GM21576 (cell line): Measurements from ENCODE around the gene TCERG1L.

Source experiments
- ATAC-seq: cut with Tn5 transposase; IDR thresholded peaks from one replicate; pipeline ENCODE4 v1.9.1; 2021; ENCODE audit warnings: mild to moderate bottlenecking, moderate library complexity; ENCODE audit not compliant: unreplicated experiment

The TCERG1L gene

GRCh38 chr10:131056091-131056579 is 255.4 kb downstream of the TCERG1L start:
- no peak for ATAC-seq

- no peak for ATAC-seq
Observed at GRCh38 chr10:131055437-131055836, 256.1 kb downstream of the TCERG1L start.

- no peak for ATAC-seq
Observed at GRCh38 chr10:131053192-131053591, 258.3 kb downstream of the TCERG1L start.

- no peak for ATAC-seq
Observed at GRCh38 chr10:131050162-131050766, 261.3 kb downstream of the TCERG1L start.

GRCh38 chr10:131049016-131049415 is 262.5 kb downstream of the TCERG1L start:
- no peak for ATAC-seq

GRCh38 chr10:131048606-131049005 is 262.9 kb downstream of the TCERG1L start:
- ATAC-seq = no peak

GRCh38 chr10:131047501-131047900 is 264.0 kb downstream of the TCERG1L start:
- ATAC-seq = no peak

GRCh38 chr10:131046194-131046593 is 265.3 kb downstream of the TCERG1L start:
- ATAC-seq = no peak

GRCh38 chr10:131044379-131045111 is 267.0 kb downstream of the TCERG1L start:
- no peak for ATAC-seq

GRCh38 chr10:131043039-131043691 is 268.4 kb downstream of the TCERG1L start:
- no peak for ATAC-seq
